ENCODE measurements around the gene ZC3H7A. TPM values are rescaled to one million over a fixed set of nuclear protein-coding genes. Genes with fewer than 3 reads are reported as not detected.

Gene ZC3H7A
- total RNA-seq, 1 donor from 2014 or later = 64.1 TPM

DNA sequence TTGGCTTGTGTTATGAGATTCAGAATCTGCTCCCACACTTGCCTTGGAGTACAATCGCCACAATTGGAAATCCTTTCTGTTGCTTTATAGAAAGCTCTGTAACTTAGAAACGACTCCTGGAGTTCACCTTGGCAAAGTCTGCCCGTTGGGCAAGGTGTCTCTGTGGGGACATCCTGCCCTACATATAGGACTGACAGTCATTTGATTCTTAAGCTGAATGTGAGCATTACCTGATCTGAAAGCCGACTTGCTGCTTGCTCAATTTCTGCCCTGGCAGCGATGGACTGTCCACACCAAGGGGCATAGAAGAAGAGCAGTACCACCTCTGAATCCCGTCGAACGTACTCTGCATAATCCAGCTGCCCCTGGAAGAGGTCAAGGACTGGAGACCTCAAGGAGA, 61.3 kb downstream of the ZC3H7A start:
- DNase-seq (ENCODE audit: low spot score) = no peak

DNA sequence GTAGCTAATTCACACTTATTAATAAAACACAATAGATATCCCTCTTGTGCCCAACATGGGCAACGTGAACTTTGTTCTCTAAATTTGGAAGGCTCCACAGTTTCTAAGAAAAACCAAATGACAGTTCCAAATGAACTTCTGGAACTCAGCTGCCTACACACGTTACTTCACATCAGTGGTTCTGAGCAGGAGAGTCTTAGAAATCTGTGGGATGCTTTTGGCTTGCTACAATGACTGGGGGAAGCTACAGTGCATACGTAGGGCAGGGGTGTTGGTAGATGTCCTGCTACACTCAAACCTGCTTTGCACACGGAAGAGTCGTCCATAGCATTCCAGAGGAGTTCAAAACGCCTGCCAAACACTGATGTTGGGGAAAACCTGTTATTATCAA, 62.4 kb downstream of the ZC3H7A start:
- no peak for DNase-seq (ENCODE audit: low spot score)

DNA sequence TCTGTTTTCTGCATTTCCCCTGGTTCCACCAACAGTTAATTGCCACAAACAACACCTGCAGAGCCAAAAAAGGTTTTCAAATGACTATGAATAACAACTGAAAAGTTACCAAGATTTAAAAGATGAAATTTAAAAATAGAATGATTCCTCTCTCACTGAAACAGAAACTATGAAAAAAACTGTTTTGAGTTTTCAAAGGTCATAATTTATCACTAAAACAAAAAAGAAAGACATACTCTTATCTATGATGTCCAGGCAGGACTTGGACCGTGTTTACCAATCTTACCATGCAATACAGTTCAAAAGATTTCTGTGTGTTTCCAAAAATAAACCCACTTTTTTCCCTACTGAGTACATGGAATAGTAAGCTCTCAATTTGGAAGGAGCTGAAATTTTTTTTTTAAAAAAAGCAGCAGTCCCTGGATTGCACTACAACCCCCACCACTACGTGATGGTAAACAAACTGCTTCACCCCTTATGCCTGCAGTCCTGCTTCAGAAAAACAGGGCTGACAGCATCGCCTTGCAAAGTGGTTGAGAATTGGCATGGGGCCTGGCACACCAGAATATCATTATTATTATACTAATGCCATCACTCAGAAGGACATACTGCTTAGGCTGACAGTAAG, 62.9 kb downstream of the ZC3H7A start:
- DNase-seq (ENCODE audit: low spot score) = no peak

DNA sequence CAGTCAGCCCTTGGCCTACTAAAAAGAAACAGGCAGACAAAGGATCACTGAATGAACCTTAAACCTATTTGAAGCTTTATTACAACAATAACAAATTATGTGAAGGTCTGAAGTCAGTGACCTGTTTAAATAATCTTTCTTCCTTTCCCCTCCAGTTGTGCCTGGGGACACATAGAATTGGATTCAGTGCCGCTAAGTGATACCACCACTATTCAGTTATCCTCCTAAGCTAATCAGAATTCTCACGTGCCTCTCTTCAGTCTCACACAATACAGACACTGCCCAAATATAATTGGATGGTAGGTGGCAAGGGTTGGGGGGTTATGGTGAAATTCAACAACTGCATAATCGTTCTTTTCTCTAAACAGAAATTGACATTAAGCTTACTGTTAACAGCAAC, 65.8 kb downstream of the ZC3H7A start:
- no peak for DNase-seq (ENCODE audit: low spot score)

DNA sequence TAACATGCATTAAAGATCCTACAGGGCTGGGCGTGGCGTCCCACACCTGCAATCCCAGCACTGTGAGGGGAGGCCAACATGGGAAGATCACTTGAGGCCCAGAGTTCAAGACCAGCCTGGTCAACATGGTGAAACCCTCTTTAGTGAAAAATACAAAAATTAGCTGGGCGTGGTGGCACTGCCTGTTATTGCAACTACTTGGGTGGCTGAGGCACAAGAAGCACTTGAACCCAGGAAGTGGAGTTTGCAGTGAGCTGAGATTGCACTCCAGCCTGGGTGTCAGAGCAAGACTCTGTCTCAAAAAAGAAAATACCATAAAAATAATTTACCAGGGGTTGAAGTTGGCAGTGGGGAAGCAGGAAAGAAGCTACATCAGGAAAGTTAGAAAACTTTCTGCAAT, 67.3 kb downstream of the ZC3H7A start:
- DNase-seq (ENCODE audit: low spot score) = no peak

DNA sequence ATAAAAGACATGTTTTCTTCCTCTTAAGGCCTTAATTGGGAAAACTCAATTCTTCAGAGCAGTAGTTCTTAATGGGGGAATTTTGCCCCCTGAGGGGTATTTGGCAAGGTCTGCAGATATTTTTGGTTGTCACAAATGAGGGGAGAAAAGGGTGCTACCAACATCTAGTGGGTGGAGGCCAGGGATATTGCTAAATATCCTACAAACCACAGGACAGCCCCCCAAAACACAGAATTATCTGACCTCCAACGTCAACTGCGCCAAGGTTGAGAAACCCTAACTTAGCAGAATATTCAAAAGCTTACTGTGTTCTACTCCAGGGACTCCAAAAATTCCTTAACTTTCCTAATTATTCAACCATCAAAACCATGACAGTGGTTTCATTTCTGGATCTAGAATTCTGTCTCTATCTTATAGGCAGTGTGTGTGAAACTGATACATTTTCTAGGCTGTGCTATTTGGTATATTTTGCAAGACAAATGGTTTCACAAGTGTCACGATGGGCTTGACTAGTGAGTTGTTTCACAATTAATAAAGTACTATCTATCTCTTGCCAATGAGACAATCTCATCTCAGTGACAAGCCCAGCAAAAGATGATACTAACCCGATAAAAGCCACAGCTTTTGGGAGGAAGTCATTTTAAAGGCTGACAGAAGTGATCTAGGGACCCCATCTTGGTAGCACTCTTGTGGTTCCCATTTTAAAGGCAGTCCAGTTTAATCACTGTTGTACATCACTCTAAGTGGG, 69.1 kb downstream of the ZC3H7A start:
- DNase-seq (ENCODE audit: low spot score) = no peak

DNA sequence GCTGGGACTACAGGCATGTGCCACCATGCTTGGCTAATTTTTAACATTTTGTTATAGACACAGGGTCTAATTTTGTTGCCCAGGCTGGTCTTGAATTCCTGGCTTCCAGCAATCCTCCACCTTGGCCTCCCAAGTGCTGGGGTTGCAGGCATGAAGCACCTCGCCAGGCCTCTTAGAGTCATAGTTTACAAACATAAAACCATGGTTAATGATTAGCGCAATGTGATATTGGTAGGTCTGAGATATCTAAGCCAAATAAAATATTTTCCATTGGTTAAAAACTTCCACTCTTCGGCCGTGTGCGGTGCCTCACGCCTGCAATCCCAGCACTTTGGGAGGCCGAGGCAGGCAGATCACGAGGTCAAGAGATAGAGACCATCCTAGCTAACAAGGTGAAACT, 71.0 kb downstream of the ZC3H7A start:
- DNase-seq (ENCODE audit: low spot score) = no peak

DNA sequence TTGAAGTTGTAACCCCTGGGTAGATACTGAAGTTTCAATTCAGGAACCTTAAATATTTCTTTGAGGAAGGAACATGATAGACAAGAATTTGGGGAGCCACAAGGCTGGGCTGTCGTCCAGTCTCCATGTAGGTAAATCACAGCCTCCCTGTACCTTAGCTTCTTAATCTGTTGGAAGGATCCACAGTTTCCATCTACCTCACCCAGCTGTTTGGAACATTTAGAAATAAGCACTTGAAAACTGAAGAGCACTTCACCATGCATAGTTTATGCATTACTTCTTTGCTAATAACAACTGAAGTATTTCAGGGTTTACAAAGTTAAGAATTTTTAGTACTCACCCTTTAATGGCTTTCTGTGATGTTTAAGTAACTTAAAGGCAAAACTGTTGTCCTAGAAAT, 71.6 kb downstream of the ZC3H7A start:
- DNase-seq (ENCODE audit: low spot score) = no peak

DNA sequence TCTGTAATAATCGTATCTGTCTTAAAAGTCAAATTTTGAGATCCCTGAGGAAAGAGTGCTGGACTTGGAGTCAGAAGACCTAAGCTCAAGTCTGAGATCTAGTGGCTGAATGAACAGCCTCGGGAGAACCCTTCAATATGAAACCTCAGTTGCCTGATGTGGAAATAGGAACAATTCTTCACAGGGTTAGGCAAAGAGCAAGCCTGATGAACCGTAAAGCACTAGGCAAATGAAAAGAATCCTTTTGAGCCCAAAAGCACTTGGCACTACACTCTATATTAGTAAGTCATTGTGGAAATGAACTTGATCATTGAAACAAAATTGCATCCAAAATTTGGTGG, 74.6 kb downstream of the ZC3H7A start:
- DNase-seq (ENCODE audit: low spot score) = no peak

DNA sequence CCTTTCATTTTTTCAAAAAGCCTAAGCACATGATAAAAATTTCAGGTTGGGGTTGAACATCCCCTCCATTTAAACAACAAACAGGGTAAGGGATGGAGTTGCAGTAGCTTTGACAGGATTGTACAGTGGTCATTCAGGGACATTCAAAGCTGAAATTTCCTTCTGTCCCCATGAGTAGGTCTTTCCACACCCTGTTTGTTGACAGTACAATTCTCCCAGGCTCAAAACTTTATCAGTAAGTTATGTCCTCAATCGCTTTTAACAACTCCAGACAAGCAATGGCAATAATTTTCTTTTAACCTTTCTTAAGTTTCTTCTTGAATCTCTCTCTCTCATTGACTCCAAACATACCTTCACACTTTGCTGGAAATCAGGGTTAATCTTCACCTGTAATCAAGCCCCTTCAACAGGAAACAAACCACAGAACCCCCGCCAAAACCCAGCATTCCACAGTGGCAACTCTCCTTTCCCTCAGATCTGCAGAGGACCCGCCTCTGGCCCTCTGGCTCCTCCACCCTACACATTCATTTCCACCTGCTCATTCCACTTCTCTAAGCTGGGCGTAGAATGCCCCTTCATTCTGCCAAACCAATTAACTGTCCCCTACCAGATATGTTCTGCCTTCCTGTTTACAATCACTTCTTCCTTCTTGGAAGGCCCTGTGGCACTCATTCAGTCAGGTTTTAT, 75.1 kb downstream of the ZC3H7A start:
- DNase-seq (ENCODE audit: low spot score) = no peak

DNA sequence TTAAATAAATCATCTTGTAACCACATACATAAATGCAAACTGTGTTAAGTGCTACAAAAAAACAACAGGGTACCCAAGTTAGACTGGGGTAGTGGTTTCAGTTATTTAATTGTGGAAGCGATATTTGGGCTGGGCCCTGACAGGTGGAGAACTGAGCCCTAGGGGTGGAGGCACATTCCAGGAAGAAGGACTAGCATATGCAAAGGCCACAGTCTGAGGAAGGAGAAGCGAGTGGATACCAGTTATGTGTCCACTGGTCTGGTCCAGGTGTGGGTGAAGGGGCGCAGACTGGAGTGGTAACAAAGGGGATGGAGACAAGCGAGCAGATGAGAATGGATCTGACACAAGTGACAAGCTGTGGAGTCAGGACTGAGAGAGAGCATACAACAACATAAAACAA, 77.3 kb downstream of the ZC3H7A start:
- DNase-seq (ENCODE audit: low spot score) = no peak

DNA sequence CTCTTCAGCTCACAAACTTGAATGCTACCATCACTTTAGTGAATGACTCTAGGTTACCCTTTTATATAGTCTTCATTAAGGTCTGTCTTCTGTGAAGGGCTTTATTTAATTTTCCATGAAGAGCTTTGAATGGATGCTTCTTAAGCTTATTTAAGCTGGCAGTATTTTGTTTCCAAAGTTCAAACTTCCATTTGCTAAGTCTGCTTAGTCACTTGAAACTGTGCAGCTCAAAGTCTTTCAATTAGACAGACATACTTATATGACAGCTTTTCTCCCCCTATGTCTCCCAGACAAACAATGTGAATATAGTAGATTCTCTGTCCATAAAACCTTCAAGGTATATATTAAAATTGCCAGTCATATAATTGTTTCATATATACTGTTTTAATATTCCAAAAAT, 77.9 kb downstream of the ZC3H7A start:
- no peak for DNase-seq (ENCODE audit: low spot score)

DNA sequence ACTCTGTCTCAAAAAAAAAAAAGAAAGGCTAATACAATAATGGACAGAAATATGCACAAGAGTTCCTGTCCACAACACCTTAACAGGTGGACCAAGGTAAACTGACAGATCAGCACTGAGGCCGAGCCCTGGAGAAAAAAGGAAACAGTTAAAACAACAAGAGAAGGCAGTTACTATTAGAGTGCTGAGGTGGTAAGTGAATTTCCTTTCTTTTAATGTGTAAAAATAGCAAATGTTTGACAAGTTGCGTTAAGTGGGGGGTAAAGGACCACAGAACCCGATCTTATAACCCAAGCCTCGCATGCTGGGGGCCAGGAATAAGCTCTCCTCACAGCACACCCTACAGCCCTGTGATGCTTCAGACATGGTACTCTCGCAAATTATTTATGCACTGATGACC, 79.2 kb downstream of the ZC3H7A start:
- DNase-seq (ENCODE audit: low spot score) = no peak

DNA sequence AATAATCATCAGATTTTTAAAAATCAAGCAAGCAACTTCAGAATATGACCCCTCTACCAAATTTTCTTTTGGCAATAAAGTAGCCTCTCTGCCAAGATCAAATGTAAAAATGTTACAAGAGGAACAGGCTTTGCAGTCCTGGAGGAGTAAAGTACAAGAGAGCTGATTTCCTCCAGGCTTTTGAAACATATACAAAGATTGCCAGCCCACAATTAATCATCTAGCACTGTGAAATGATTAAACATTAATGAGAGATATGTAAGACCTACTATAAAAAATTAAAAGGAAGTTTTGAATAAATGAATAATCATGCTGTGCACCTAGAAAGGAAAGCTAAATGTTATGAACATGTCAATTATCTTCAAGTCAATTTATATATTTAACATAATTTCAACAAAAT, 80.7 kb downstream of the ZC3H7A start:
- DNase-seq (ENCODE audit: low spot score) = no peak

DNA sequence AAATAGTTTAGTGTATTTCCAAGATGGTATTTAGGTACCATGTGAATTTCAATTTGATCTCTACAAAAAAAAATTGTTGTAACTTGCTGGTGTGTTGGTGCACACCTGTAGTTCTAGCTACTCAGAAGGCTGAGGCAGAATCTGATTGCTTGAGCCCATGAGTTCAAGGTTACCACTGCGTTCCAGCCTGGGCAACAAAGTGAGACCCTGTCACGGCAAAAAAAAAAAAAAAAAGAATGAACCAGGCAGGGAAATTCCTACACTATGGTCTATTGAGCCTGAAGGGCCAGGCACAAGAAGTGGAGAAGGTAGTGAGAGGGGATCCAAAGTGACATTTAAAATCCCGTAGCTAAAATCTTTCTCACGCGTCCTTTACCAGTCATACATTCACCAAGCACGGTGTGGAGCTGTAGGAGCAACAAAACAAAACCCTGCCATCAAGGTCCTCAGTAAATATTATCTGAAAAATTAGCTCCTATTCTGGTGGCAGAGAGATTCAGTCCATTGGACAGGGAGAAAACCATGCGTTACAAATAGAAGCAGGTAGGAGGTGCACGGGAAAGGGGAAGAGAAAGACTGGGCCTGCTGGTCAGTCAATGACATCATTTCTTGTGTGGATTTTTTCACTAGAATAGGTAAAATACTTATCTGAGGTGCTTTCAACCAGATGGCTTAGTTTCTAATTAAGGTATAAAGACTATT, 81.7 kb downstream of the ZC3H7A start:
- DNase-seq (ENCODE audit: low spot score) = no peak

DNA sequence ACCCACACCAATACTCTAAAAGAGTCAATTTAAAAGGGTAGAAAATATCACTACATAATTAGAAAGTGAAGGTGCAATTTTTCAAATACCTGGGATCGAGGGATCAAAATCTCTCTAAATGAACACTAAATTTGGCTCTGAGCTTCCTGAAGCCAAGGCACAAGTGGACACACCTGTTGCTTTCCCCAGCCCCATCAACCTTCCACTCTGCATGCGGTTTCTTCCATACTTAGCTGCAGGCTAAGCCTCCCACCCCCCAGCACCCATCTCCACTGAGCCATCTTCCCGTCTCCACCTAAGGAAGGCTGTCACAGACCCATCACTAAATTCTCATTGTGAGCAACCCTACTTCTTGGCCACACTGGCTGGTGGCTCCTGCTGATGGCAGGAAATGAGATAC, 84.9 kb downstream of the ZC3H7A start:
- DNase-seq (ENCODE audit: low spot score) = no peak

DNA sequence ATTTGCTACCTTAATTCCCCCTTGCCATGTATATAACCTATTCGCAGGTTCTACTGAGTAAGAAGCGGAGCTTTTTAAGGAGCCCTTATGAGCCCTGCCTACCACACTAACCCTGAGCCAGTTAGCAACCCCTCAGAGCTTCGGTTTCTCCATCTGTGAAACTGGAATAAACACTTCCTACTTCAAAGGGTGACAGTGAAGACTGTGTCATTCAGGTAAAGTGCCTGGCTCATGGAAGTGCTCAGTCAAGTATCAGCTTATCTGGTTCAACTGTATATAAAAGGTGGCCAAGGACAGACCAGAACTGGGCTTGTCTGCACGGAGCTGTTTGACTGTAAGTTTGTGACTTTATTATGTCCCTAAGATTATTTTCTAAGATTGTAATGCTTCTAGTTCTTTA, 85.4 kb downstream of the ZC3H7A start:
- no peak for DNase-seq (ENCODE audit: low spot score)

DNA sequence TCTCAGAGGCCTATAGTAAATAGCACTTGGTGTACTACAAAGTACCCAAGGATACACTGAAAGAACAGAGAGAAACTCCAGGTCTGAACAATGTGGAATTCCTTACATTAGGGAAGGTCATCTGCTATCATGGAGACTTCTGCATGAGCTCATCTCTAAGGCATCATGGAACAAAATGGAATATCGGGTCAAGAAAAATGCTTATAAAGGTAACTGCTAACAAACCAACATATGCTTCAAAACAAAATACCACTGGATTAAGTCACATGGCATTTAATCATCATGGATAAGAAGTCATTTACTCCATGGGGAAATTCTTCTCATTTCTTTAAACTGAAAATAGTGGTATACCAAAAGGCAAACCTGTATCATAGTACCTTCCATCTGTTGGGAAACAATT, 88.6 kb downstream of the ZC3H7A start:
- DNase-seq (ENCODE audit: low spot score) = no peak

DNA sequence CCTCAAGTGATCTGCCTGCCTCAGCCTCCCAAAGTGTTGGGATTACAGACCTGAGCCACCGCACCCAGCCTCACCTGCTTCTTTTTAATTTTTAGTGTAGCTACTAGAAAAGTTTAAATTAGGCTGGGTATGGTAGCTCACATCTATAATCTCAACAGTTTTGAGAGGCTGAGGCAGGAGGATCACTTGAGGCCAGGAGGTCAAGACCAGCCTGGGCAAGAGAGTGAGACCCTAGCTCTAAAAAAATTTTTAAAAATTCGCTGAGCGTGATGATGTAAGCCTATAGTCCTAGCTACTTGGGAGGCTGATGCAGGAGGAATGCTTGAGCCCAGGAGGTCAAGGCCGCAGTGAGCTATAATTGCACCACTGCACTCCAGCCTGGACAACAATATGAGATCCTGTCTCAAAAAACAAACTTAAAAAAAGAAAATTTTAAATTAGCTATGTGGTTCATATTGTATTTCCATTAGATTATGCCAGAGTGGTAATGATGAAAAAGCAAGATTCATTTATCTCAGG, 89.3 kb downstream of the ZC3H7A start:
- no peak for DNase-seq (ENCODE audit: low spot score)

DNA sequence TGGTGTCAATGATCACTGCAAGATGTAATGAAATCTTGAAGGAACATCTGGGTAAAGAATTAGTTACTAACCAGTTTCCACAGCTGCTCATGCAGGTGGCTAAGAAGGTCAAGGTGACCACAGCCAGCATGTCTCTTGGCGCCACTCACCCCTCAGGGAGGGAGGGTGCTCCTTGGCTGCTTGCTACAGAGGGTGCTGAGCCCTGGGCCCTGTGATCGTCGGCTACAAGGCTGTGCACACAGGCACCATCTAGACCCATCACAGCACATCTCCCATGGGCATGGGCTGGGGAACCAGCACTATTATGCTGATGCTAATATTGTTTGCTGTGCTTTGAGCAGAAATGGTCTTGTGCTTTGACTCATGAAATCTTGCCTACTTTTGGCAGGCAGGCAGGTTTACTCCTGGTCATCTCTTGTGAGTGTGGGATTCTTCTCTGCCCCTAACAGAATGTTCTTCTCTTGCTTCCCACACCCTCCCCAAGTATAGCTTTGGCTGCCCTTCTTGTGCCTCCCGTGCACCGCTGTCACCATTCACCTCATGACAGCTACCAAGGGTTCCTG, 90.8 kb downstream of the ZC3H7A start:
- DNase-seq (ENCODE audit: low spot score) = no peak

DNA sequence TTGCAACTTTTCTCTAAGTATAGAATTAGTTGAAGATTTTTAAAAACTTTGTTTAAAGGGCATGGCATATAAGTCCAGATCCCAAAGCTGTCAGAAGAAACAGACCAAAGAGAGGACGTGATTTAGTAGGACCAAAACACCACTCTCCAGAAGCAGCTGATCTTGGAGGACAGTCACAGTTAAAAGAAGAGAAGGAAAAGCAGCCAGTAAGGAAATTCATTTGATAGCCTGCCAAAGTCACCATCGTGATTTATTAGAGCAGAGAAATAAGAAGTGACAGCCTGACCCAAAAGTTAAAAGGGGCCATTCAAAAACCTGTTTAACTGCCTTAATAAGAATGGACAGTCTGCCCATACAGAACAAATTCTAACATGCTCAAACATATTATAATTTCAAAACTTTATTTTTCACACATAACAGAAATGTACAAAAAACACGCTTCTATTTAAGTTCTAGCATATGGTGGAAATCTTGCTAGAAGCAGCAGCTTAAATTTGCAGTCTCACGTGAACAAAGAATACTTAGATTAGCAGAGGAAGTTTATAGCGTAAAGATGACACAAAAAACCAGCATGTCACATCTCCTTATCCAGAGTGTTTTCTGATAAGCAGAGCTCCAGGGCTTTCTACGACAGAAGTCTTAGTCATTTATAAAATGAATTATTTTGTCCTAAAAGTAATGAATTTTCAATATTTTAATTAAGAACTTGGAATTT, 91.6 kb downstream of the ZC3H7A start:
- DNase-seq (ENCODE audit: low spot score) = no peak

Data from ureter (tissue), 1 donor.